Heart left ventricle (tissue), 16 donors: Measurements from ENCODE around the gene AGPAT3. TPM values are rescaled to one million over a fixed set of nuclear protein-coding genes. Genes with fewer than 3 reads are reported as not detected.

Experiments
- ATAC-seq, 4 donors: fragments of 200-7000 bp; cut with Tn5 transposase; one replicate each; pipeline ENCODE4 v1.9.1; 2020 to 2022; ENCODE audit warnings: moderate library complexity in 4 of 4, mild to moderate bottlenecking in 3 of 4, moderate number of reproducible peaks in 1 of 4
- DNase-seq, 5 donors: peaks; one replicate each; pipeline ENCODE4 v3.0.0-alpha.2; 2020
- H3K27ac ChIP-seq, 12 donors: fragments of 200-600 bp; sonication (generic) in 4 of 12; one replicate each; pipeline versions ENCODE4 v1.5.0 to v1.8.0; 2016 to 2022; ENCODE audit warnings: mild to moderate bottlenecking in 2 of 12
- H3K27me3 ChIP-seq, 9 donors: fragments of 200-600 bp; sonication (generic) in 2 of 9; one replicate each; pipeline versions ENCODE4 v1.5.1 to v1.8.0; 2016 to 2022; ENCODE audit warnings: mild to moderate bottlenecking in 3 of 9
- H3K36me3 ChIP-seq, 9 donors: fragments of 200-600 bp; sonication (generic) in 2 of 9; one replicate each; pipeline versions ENCODE4 v1.5.0 to v1.8.0; 2018 to 2022; ENCODE audit warnings: mild to moderate bottlenecking in 2 of 9
- H3K4me1 ChIP-seq, 12 donors: fragments of 200-600 bp; sonication (generic) in 4 of 12; one replicate each; pipeline versions ENCODE4 v1.5.0 to v1.8.0; 2016 to 2022; ENCODE audit warnings: mild to moderate bottlenecking in 3 of 12
- H3K4me3 ChIP-seq, 12 donors: fragments of 200-600 bp; sonication (generic) in 4 of 12; one replicate each; pipeline versions ENCODE4 v1.5.0 to v1.8.0; 2017 to 2022; ENCODE audit warnings: mild to moderate bottlenecking in 9 of 12, moderate library complexity in 4 of 12
- H3K9me3 ChIP-seq, 12 donors: fragments of 200-600 bp; sonication (generic) in 4 of 12; one replicate each; pipeline versions ENCODE4 v1.5.0 to v1.8.0; 2016 to 2022; ENCODE audit warnings: mild to moderate bottlenecking in 1 of 12
- CTCF ChIP-seq, 12 donors: fragments of 200-600 bp; sonication (generic) in 4 of 12; IDR thresholded peaks; one replicate each; pipeline versions ENCODE4 v1.5.0 to v1.8.0; 2018 to 2022; ENCODE audit warnings: antibody characterized with exemption in 12 of 12, mild to moderate bottlenecking in 5 of 12
- POLR2A ChIP-seq, 2 donors: fragments of 450-650 bp; IDR thresholded peaks; one replicate each; pipeline ENCODE4 v1.6.1; 2017; ENCODE audit warnings: antibody characterized with exemption in 2 of 2, mild to moderate bottlenecking in 2 of 2, moderate library complexity in 2 of 2
- WGBS, 4 donors: extraction: QIAGEN DNeasy Blood & Tissue Kit in 2 of 4; methylation state at CpG; one replicate each; pipeline versions ENCODE4 v1.1.5 to v1.1.7; 2013 to 2018; 5-methylcytosine and 5-hydroxymethylcytosine counted together
- intact Hi-C, 10 donors: fragments of 100-400 bp; cut with DNase I; formaldehyde crosslinking; loops; one replicate each; pipeline versions ENCODE4 v1.11.1 to v1.14.2; 2022
- polyA plus RNA-seq, 2 donors: library from polyadenylated mRNA; stranded (reverse); fragments of 200-250 nt; gene quantifications; one replicate each; pipeline ENCODE4 v1.2.3, GENCODE V29; 2013
- total RNA-seq, 9 donors: library from RNA; depleted of rRNA in 2 of 9; stranded (reverse); fragments of >200 nt in 2 of 9; fragmentation: NEBNext Ultra II Directional in 3 of 9; extraction: Animal tissue kit (Norgen Biotek cat#: 25700) in 3 of 9; gene quantifications; one replicate each; pipeline versions ENCODE4 v1.1.0 to v1.2.4, GENCODE V29; 2016 to 2023
- donor health status: ischemic (EF 13 %, LVEDD 7.1; RV severe dilation, severe dysfunction).
- donor health status: healthy with polysubstance abuse.
- donor health status: DM: no; HTN: yes; CAD: no.
- donor health status: DM: no; HTN: no; CAD: no.
- donor health status: ischemic (EF 25% LVEDD 6.9; RV normal size, moderate dysfunction).
- donor health status: ischemic (EF 25% LVEDD 5.7; RV mildly dilated, moderate dysfunction).
- donor health status: healthy.
- donor health status: DM: yes; HTN: yes; CAD: no.
- donor health status: ischemic (EF 35%, LVEDD 5.7; RV mildly dilated, moderate dysfunction).
- donor health status: nonischemic (EF 11% LVEDD 7.7; RV severe dilation, severe dysfunction).
- donor health status: DM: yes; HTN: yes; CAD: no.
- donor health status: PGD.
- donor health status: ischemic (EF 29% LVEDD 5.4; RV normal size, mild dysfunction).
- donor health status: nonischemic (EF 23%, LVEDD 6.1; RV moderate dilation, normal function).

Gene AGPAT3
- total and polyA plus RNA-seq, 11 donors, result 26.6 to 86.0 (median 64.5) TPM

- Histone ChIP-seq H3K27me3 (no peaks in the 10 kb centered on the region), H3K36me3 (no peaks in the 10 kb centered on the region), H3K27ac (peak overlapping the region in 2 of 12 donors; percentile 43 to 53), H3K4me3 (peak overlapping the region in 5 of 12 donors; percentile 30 to 50 (median 34)), H3K9me3 (peaks cover 0 to 9% (median 1%) of the 10 kb centered on the region in 12 donors), H3K4me1 (peaks cover 10 to 65% (median 34%) of the 10 kb centered on the region in 12 donors)
- intact Hi-C loops, result loop anchor here in 1 of 10 donors (5.0 kb wide), 1 partner anchor 40 kb away; no protein-coding TSS in a partner anchor
- no peak for TF ChIP-seq CTCF (IDR thresholded peaks at IDR 0.05)
- TF ChIP-seq POLR2A (IDR thresholded peaks at IDR 0.05), result no peak
- 82 to 89% (median 86%) methylated on average over 12 of the region's 12 CpGs for WGBS, 4 donors
- ATAC-seq, result no peak
- DNase-seq, result peak in 2 of 5 donors; percentile 4 to 13
Observed at GRCh38 chr21:43917515-43918384, 52.7 kb downstream of the AGPAT3 start.

- no peaks in the 10 kb centered on the region for H3K36me3 ChIP-seq
- no peak overlapping the region for H3K4me3 ChIP-seq
- ATAC-seq, result no peak
- no peaks in the 10 kb centered on the region for H3K27me3 ChIP-seq
- peaks cover 11 to 70% (median 38%) of the 10 kb centered on the region in 12 donors for H3K4me1 ChIP-seq
- no peak for TF ChIP-seq POLR2A (IDR thresholded peaks at IDR 0.05)
- no peak for TF ChIP-seq CTCF (IDR thresholded peaks at IDR 0.05)
- peak in 2 of 5 donors; percentile 23 to 39 for DNase-seq
- WGBS, 4 donors, result 72 to 81% (median 76%) methylated on average over 9 of the region's 9 CpGs
- no peak overlapping the region for H3K27ac ChIP-seq
- intact Hi-C loops, result loop anchor here in 1 of 10 donors (5.0 kb wide), 1 partner anchor 41 kb away; no protein-coding TSS in a partner anchor
- H3K9me3 ChIP-seq, result peaks cover 0 to 2% (median 0%) of the 10 kb centered on the region in 12 donors
Observed at GRCh38 chr21:43918385-43918947, 53.4 kb downstream of the AGPAT3 start.

GRCh38 chr21:43919283-43919682, 54.3 kb downstream of the AGPAT3 start:
- peaks cover 8 to 69% (median 37%) of the 10 kb centered on the region in 12 donors for H3K4me1 ChIP-seq
- no peak overlapping the region for H3K4me3 ChIP-seq
- WGBS, 4 donors, result 96 to 97% (median 96%) methylated on average over 7 of the region's 7 CpGs
- peaks cover 0 to under 1% (median 0%) of the 10 kb centered on the region in 9 donors for H3K36me3 ChIP-seq
- H3K27ac ChIP-seq, result no peak overlapping the region
- intact Hi-C loops, result loop anchor here in 1 of 10 donors (5.0 kb wide), 1 partner anchor 42 kb away; no protein-coding TSS in a partner anchor
- ATAC-seq, result no peak
- no peaks in the 10 kb centered on the region for H3K27me3 ChIP-seq
- TF ChIP-seq POLR2A (IDR thresholded peaks at IDR 0.05) (no peak), CTCF (IDR thresholded peaks at IDR 0.05) (no peak)
- no peaks in the 10 kb centered on the region for H3K9me3 ChIP-seq
- DNase-seq, result no peak
